HG02623 (cell line): ENCODE results near the gene CHKA.

Experiments
- ATAC-seq: cut with Tn5 transposase; IDR thresholded peaks from one replicate; pipeline ENCODE4 v1.9.1; 2021; ENCODE audit warnings: moderate library complexity; ENCODE audit not compliant: unreplicated experiment

The CHKA gene

GRCh38 chr11:68016904-68017817 lies 104.0 kb downstream of the CHKA start:
- ATAC-seq: no peak

GRCh38 chr11:68016161-68016903 lies 104.9 kb downstream of the CHKA start:
- ATAC-seq: no peak

GRCh38 chr11:68015467-68015866 lies 105.7 kb downstream of the CHKA start:
- ATAC-seq: no peak

- no peak for ATAC-seq
Observed at GRCh38 chr11:68014947-68015447, 106.2 kb downstream of the CHKA start.

- no peak for ATAC-seq
Observed at GRCh38 chr11:68014157-68014946, 106.8 kb downstream of the CHKA start.

- ATAC-seq: no peak
Observed at GRCh38 chr11:68013611-68014156, 107.5 kb downstream of the CHKA start.

GRCh38 chr11:68012843-68013610 lies 108.2 kb downstream of the CHKA start:
- no peak for ATAC-seq

- ATAC-seq: no peak
Observed at GRCh38 chr11:68012044-68012842, 108.9 kb downstream of the CHKA start.

GRCh38 chr11:68011051-68011943 lies 109.9 kb downstream of the CHKA start:
- no peak for ATAC-seq

- ATAC-seq: no peak
Observed at GRCh38 chr11:68010090-68011041, 110.8 kb downstream of the CHKA start, which contains the start of gene ALDH3B1. ALDH3B1 (plus strand) TSS chr11:68010327; CDS start chr11:68015298, 4,971 bp downstream.

- ATAC-seq: no peak
Observed at GRCh38 chr11:68009391-68010089, 111.6 kb downstream of the CHKA start.

- ATAC-seq: no peak
Observed at GRCh38 chr11:68008381-68009337, 112.5 kb downstream of the CHKA start.

- ATAC-seq: no peak
Observed at GRCh38 chr11:68007498-68008380, 113.4 kb downstream of the CHKA start.

- no peak for ATAC-seq
Observed at GRCh38 chr11:68006606-68007166, 114.5 kb downstream of the CHKA start.
